Effector CD4-positive, alpha-beta T cell (primary cell): ENCODE data around the gene NOXA1.
"Not testable (repeated sequence)": the region's sequence is repeated elsewhere in the genome, so short reads cannot be mapped to it uniquely, and the experiment has no call there.

ENCODE experiments used
- DNase-seq: peaks from one replicate; pipeline ENCODE4 v3.0.0-alpha.2; 2020

Gene NOXA1

GRCh38 chr9:137466389-137467085, 43.3 kb downstream of the NOXA1 start:
- not testable (repeated sequence) for DNase-seq

GRCh38 chr9:137467161-137467581, 44.0 kb downstream of the NOXA1 start:
- DNase-seq = no peak

GRCh38 chr9:137467896-137468295, 44.7 kb downstream of the NOXA1 start:
- no peak for DNase-seq

GRCh38 chr9:137470785-137471184, 47.6 kb downstream of the NOXA1 start:
- no peak for DNase-seq

- no peak for DNase-seq
Measured at GRCh38 chr9:137474271-137474670, 51.1 kb downstream of the NOXA1 start.

- no peak for DNase-seq
Measured at GRCh38 chr9:137475666-137476065, 52.5 kb downstream of the NOXA1 start.

GRCh38 chr9:137476856-137477255, 53.7 kb downstream of the NOXA1 start:
- no peak for DNase-seq

GRCh38 chr9:137477778-137478612, 54.8 kb downstream of the NOXA1 start:
- no peak for DNase-seq

- DNase-seq = no peak
Measured at GRCh38 chr9:137478613-137478961, 55.4 kb downstream of the NOXA1 start.

GRCh38 chr9:137478962-137479861, 56.0 kb downstream of the NOXA1 start:
- DNase-seq = no peak

- DNase-seq = no peak
Measured at GRCh38 chr9:137479892-137480685, 56.9 kb downstream of the NOXA1 start.

GRCh38 chr9:137480686-137481683, 57.8 kb downstream of the NOXA1 start:
- DNase-seq = no peak

GRCh38 chr9:137482094-137482781, 59.0 kb downstream of the NOXA1 start:
- no peak for DNase-seq
